T-cell (primary cell): Measurements from ENCODE around the gene NKIRAS1. TPM values are rescaled to one million over a fixed set of nuclear protein-coding genes. Genes with fewer than 3 reads are reported as not detected.
A peak's percentile ranks its signal among the peaks of the same experiment; 100 is the strongest.

ENCODE experiments used
- ATAC-seq, 4 experiments: fragments of 200-7000 bp in 3 of 4; fragments of 150-1000 bp in 1 of 4; cut with Tn5 transposase; replicated peaks in 1 of 4; 1 replicate in 3 of 4; 2 replicates in 1 of 4; pipeline ENCODE4 v1.10.0; 2021; ENCODE audit warnings: moderate library complexity in 3 of 4, mild to moderate bottlenecking in 2 of 4, moderate number of reproducible peaks in 1 of 4
- CTCF ChIA-PET, 2 donors: fragments of 300-600 bp; sonication (Branson Sonifier 250); formaldehyde crosslinking; loops; one replicate each; lab custom pipeline; 2022; ENCODE audit warnings: antibody characterized with exemption in 2 of 2; lab: Charles Lee
- POLR2A ChIA-PET, 2 donors: fragments of 300-600 bp; sonication (Branson Sonifier 250); formaldehyde crosslinking; loops; one replicate each; lab custom pipeline; 2022; ENCODE audit warnings: antibody characterized with exemption in 2 of 2; lab: Charles Lee
- DNase-seq, 35 experiments: peaks; one replicate each; pipeline versions ENCODE4 v3.0.0 to v3.0.0-alpha.2; 2013 to 2023
- H3K27ac ChIP-seq: one replicate; pipeline ENCODE4 v1.5.1; 2013; ENCODE audit warnings: low read length
- H3K27me3 ChIP-seq, 2 experiments: replicated peaks in 1 of 2; 1 replicate in 1 of 2; 2 replicates in 1 of 2; pipeline versions ENCODE4 v1.6.1 to v1.7.0; 2013; ENCODE audit warnings: low read length in 1 of 2, mixed read lengths in 1 of 2; ENCODE audit not compliant: control insufficient read depth in 2 of 2, insufficient read depth in 2 of 2; ENCODE audit errors: extremely low read depth in 1 of 2
- H3K36me3 ChIP-seq, 2 donors: 1 replicate in 1 of 2; 2 replicates in 1 of 2; pipeline versions ENCODE4 v1.6.1 to v1.7.0; 2013; ENCODE audit warnings: low read length in 1 of 2; ENCODE audit not compliant: control insufficient read depth in 2 of 2, insufficient read depth in 1 of 2; ENCODE audit errors: extremely low read depth in 1 of 2
- H3K4me1 ChIP-seq, 2 experiments: 1 replicate in 1 of 2; 2 replicates in 1 of 2; pipeline versions ENCODE4 v1.6.1 to v1.7.0; 2013; ENCODE audit warnings: low read length in 2 of 2, mixed read lengths in 1 of 2; ENCODE audit not compliant: insufficient read depth in 2 of 2, control insufficient read depth in 1 of 2; ENCODE audit errors: extremely low read depth in 1 of 2
- H3K4me3 ChIP-seq, 2 donors: 1 replicate in 1 of 2; 2 replicates in 1 of 2; pipeline versions ENCODE4 v1.5.1 to v1.7.0; 2013; ENCODE audit warnings: mild to moderate bottlenecking in 2 of 2, low read length in 1 of 2, moderate library complexity in 1 of 2; ENCODE audit not compliant: control insufficient read depth in 1 of 2; ENCODE audit errors: extremely low read depth in 1 of 2
- H3K9me3 ChIP-seq: 2 replicates; pipeline ENCODE4 v1.7.0; 2013
- H3K27ac Mint-ChIP-seq, 2 donors: one replicate each; pipeline ENCODE4 v1.8.0; 2020 to 2021; ENCODE audit warnings: mild to moderate bottlenecking in 2 of 2, mixed read lengths in 2 of 2
- H3K27me3 Mint-ChIP-seq, 2 donors: one replicate each; pipeline ENCODE4 v1.8.0; 2021 to 2022; ENCODE audit warnings: mixed read lengths in 2 of 2
- H3K36me3 Mint-ChIP-seq: one replicate; pipeline ENCODE4 v1.8.0; 2021; ENCODE audit warnings: mixed read lengths
- H3K4me1 Mint-ChIP-seq, 3 donors: one replicate each; pipeline ENCODE4 v1.8.0; 2020 to 2022; ENCODE audit warnings: mixed read lengths in 3 of 3, mild to moderate bottlenecking in 1 of 3
- H3K4me3 Mint-ChIP-seq, 3 donors: one replicate each; pipeline ENCODE4 v1.8.0; 2020 to 2022; ENCODE audit warnings: mild to moderate bottlenecking in 3 of 3, mixed read lengths in 3 of 3, moderate library complexity in 3 of 3
- H3K9me3 Mint-ChIP-seq, 3 donors: one replicate each; pipeline ENCODE4 v1.8.0; 2020 to 2022; ENCODE audit warnings: mixed read lengths in 3 of 3
- WGBS: methylation state at CpG from one replicate; pipeline ENCODE4 v1.1.5; 2013; ENCODE audit warnings: missing lambda C conversion rate; ENCODE audit not compliant: insufficient coverage; 5-methylcytosine and 5-hydroxymethylcytosine counted together
- total RNA-seq, 35 experiments: library from RNA in 6 of 35; stranded (reverse) in 6 of 35; fragments of 120-200 nt in 1 of 35; gene quantifications; one replicate each; pipeline versions ENCODE4 v1.2.1 to v1.2.4 and lab custom pipeline; 2013 to 2026

The NKIRAS1 gene
- total RNA-seq, 5 donors from 2014 or later (not counting 1 experiment from before 2014, with no cell fraction given), result 2.2 to 4.1 (median 3.6) TPM

- H3K27me3 Mint-ChIP-seq, result no peaks in the 10 kb centered on the region
- Histone ChIP-seq H3K27ac (no peak overlapping the region), H3K27me3 (no peaks in the 10 kb centered on the region), H3K36me3 (peaks cover 3 to 65% of the 10 kb centered on the region in 2 donors), H3K4me1 (no peaks in the 10 kb centered on the region), H3K9me3 (no peaks in the 10 kb centered on the region), H3K4me3 (no peak overlapping the region)
- no peak overlapping the region for H3K27ac Mint-ChIP-seq
- ATAC-seq (no peak), DNase-seq (no peak)
- POLR2A ChIA-PET, result interaction anchor here (0.6 to 1.0 kb wide), 4 partner anchors 9 to 37 kb away, joined by 3 to 11 read pairs (median 3); no protein-coding TSS in a partner anchor
- WGBS, result no CpG with 5 or more reads among the region's 1 CpG
- H3K4me3 Mint-ChIP-seq, result no peak overlapping the region
- CTCF ChIA-PET, result interaction anchor here in 1 of 2 donors (0.7 kb wide), 1 partner anchor 32 kb away, joined by 6 read pairs; no protein-coding TSS in a partner anchor
- H3K9me3 Mint-ChIP-seq, result no peaks in the 10 kb centered on the region
- H3K4me1 Mint-ChIP-seq, result peaks cover 43 to 60% (median 43%) of the 10 kb centered on the region in 3 donors
- H3K36me3 Mint-ChIP-seq, result peaks cover 60% of the 10 kb centered on the region
Measured at GRCh38 chr3:23960649-23961048, 43.9 kb upstream of the NKIRAS1 start.

GRCh38 chr3:23959135-23959900 is 42.5 kb upstream of the NKIRAS1 start:
- Mint-ChIP-seq H3K36me3 (peaks cover 65% of the 10 kb centered on the region), H3K9me3 (no peaks in the 10 kb centered on the region), H3K4me1 (peaks cover 46 to 68% (median 49%) of the 10 kb centered on the region in 3 donors), H3K27ac (peak overlapping the region in 1 of 2 donors; percentile 11), H3K4me3 (no peak overlapping the region), H3K27me3 (no peaks in the 10 kb centered on the region)
- ChIA-PET CTCF (interaction anchor here in 1 of 2 donors (0.6 kb wide), 1 partner anchor 24 kb away, joined by 6 read pairs; no protein-coding TSS in a partner anchor), POLR2A (no interaction called here)
- no peaks in the 10 kb centered on the region for H3K4me1 ChIP-seq
- ATAC-seq, result peak in 2 of 4 experiments; percentile 12 to 15
- no peaks in the 10 kb centered on the region for H3K9me3 ChIP-seq
- no peak overlapping the region for H3K27ac ChIP-seq
- no peaks in the 10 kb centered on the region for H3K27me3 ChIP-seq
- H3K4me3 ChIP-seq, result no peak overlapping the region
- WGBS, result no CpG with 5 or more reads among the region's 7 CpGs
- H3K36me3 ChIP-seq, result peaks cover 3 to 59% of the 10 kb centered on the region in 2 donors
- no peak for DNase-seq

DNA sequence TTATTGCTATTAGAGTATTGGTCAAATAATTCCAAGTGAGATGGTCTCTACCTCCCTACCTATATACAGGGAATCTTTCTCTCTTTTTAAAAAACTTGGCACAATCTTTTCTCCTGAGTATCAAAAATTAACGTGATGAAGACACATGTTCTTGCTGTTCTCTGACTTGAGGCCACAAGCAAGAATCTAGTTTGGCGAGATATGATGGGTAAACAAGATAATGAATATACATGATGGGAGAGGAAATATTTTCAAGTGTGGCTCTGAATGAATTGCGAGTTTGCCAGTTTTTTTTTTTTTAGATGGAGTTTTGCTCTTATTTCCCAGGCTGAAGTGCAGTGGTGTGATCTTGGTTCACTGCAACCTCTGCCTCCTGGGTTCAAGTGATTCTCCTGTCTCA is 39.9 kb upstream of the NKIRAS1 start:
- H3K27me3 Mint-ChIP-seq, result no peaks in the 10 kb centered on the region
- DNase-seq, result no peak
- WGBS, result 95% methylated on average over 3 of the region's 3 CpGs
- peaks cover 50% of the 10 kb centered on the region for H3K36me3 Mint-ChIP-seq
- Histone ChIP-seq H3K4me3 (no peak overlapping the region), H3K27me3 (no peaks in the 10 kb centered on the region), H3K27ac (no peak overlapping the region), H3K4me1 (peaks cover 0 to 4% of the 10 kb centered on the region in 2 experiments), H3K9me3 (no peaks in the 10 kb centered on the region), H3K36me3 (peaks cover 3 to 37% of the 10 kb centered on the region in 2 donors)
- peaks cover 56 to 73% (median 60%) of the 10 kb centered on the region in 3 donors for H3K4me1 Mint-ChIP-seq
- CTCF ChIA-PET, result interaction anchor here in 1 of 2 donors (0.9 kb wide), 1 partner anchor 10 kb away, joined by 4 read pairs; no protein-coding TSS in a partner anchor
- no peak overlapping the region for H3K27ac Mint-ChIP-seq
- H3K9me3 Mint-ChIP-seq, result no peaks in the 10 kb centered on the region
- POLR2A ChIA-PET, result interaction anchor here (0.6 to 1.4 kb wide), 3 partner anchors 13 to 478 kb away, joined by 3 to 5 read pairs (median 4); partner anchors contain the start of genes NKIRAS1 (in 1 of the 2) and RPL15 (in 1 of the 2)
- no peak for ATAC-seq
- no peak overlapping the region for H3K4me3 Mint-ChIP-seq

DNA sequence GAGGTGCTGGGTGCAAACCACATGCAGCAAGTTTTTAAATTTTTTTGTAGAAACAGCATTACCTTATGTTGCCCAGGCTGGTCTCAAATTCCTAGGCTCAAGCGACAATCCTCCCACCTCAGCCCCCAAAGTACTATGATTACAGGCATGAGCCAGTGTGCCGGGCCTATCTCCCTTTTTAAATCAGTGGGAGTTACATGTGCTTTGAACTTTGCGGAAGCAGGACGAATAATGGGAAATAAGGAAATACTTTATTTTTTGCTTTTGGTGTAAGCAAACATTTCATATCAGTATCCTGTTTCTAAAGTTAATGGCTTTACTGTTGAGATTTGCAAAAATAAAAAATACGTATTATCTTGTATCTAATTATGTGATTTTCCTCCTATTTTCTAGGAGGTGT is 37.4 kb upstream of the NKIRAS1 start:
- H3K27ac Mint-ChIP-seq, result no peak overlapping the region
- Histone ChIP-seq H3K27me3 (no peaks in the 10 kb centered on the region), H3K27ac (no peak overlapping the region), H3K9me3 (no peaks in the 10 kb centered on the region), H3K36me3 (peaks cover 3 to 18% of the 10 kb centered on the region in 2 donors), H3K4me3 (no peak overlapping the region), H3K4me1 (peaks cover 8 to 15% of the 10 kb centered on the region in 2 experiments)
- H3K36me3 Mint-ChIP-seq, result peaks cover 37% of the 10 kb centered on the region
- ATAC-seq (no peak), DNase-seq (no peak)
- CTCF ChIA-PET, result interaction anchor here in 1 of 2 donors (0.5 kb wide), 1 partner anchor 37 kb away, joined by 4 read pairs; no protein-coding TSS in a partner anchor
- no peaks in the 10 kb centered on the region for H3K27me3 Mint-ChIP-seq
- H3K9me3 Mint-ChIP-seq, result no peaks in the 10 kb centered on the region
- 100% methylated on average over 1 of the region's 5 CpGs for WGBS
- POLR2A ChIA-PET, result interaction anchor here in 1 of 2 donors (0.8 to 0.9 kb wide), 2 partner anchors 8 to 36 kb away, joined by 3 to 4 read pairs; no protein-coding TSS in a partner anchor
- peaks cover 72 to 91% (median 75%) of the 10 kb centered on the region in 3 donors for H3K4me1 Mint-ChIP-seq
- H3K4me3 Mint-ChIP-seq, result no peak overlapping the region

DNA sequence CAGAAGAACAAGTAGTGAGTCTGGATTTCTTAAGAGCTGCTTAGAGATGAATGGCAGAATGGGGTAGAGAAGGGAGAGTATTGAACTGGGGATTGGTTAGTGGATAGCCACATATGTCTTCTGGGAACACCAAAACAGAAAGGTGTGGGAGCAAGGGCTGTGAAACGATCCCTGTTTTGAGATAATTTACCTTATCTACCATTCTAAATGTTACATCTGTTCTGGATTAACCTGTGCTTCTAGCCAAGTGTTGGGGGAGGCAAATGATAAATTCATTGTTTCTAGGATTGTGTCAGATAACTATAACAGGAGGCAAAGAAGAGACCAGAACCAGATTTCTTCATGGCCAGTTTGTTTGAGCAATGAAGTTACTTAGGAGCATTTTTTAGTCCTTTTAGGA is 36.7 kb upstream of the NKIRAS1 start:
- H3K27ac ChIP-seq, result no peak overlapping the region
- no peaks in the 10 kb centered on the region for H3K9me3 Mint-ChIP-seq
- no peaks in the 10 kb centered on the region for H3K27me3 Mint-ChIP-seq
- no peaks in the 10 kb centered on the region for H3K27me3 ChIP-seq
- no peak for DNase-seq
- ChIA-PET POLR2A (interaction anchor here (0.5 to 0.9 kb wide), 3 partner anchors 29 to 726 kb away, joined by 3 read pairs; no protein-coding TSS in a partner anchor), CTCF (interaction anchor here in 1 of 2 donors (0.7 kb wide), 1 partner anchor 25 kb away, joined by 4 read pairs; no protein-coding TSS in a partner anchor)
- peaks cover 72 to 88% (median 75%) of the 10 kb centered on the region in 3 donors for H3K4me1 Mint-ChIP-seq
- H3K4me1 ChIP-seq, result peaks cover 8 to 20% of the 10 kb centered on the region in 2 experiments
- no peak for ATAC-seq
- H3K9me3 ChIP-seq, result no peaks in the 10 kb centered on the region
- H3K27ac Mint-ChIP-seq, result no peak overlapping the region
- H3K36me3 ChIP-seq, result peaks cover 0 to 15% of the 10 kb centered on the region in 2 donors
- peaks cover 36% of the 10 kb centered on the region for H3K36me3 Mint-ChIP-seq
- no CpG with 5 or more reads among the region's 1 CpG for WGBS
- no peak overlapping the region for H3K4me3 ChIP-seq
- no peak overlapping the region for H3K4me3 Mint-ChIP-seq

- Mint-ChIP-seq H3K36me3 (peaks cover 38% of the 10 kb centered on the region), H3K4me1 (peaks cover 77 to 88% (median 78%) of the 10 kb centered on the region in 3 donors), H3K27ac (no peak overlapping the region), H3K4me3 (peak overlapping the region in 1 of 3 donors; percentile 24), H3K9me3 (no peaks in the 10 kb centered on the region), H3K27me3 (no peaks in the 10 kb centered on the region)
- WGBS, result 14% methylated on average over 1 of the region's 4 CpGs
- CTCF ChIA-PET, result interaction anchor here in 1 of 2 donors (0.7 kb wide), 1 partner anchor 38 kb away, joined by 3 read pairs; no protein-coding TSS in a partner anchor
- Histone ChIP-seq H3K9me3 (no peaks in the 10 kb centered on the region), H3K4me3 (no peak overlapping the region), H3K27ac (no peak overlapping the region), H3K4me1 (peaks cover 8 to 23% of the 10 kb centered on the region in 2 experiments), H3K27me3 (no peaks in the 10 kb centered on the region), H3K36me3 (peaks cover 0 to 15% of the 10 kb centered on the region in 2 donors)
- POLR2A ChIA-PET, result no interaction called here
- ATAC-seq (no peak), DNase-seq (no peak)
Measured at GRCh38 chr3:23952646-23953045, 35.9 kb upstream of the NKIRAS1 start.
